ENCODE data around the gene GTF2I. TPM values are rescaled to one million over a fixed set of nuclear protein-coding genes. Genes with fewer than 3 reads are reported as not detected.

The GTF2I gene
- total RNA-seq, 2 experiments from 2014 or later, result 105 to 109 TPM

- DNase-seq, result peak in 8 of 14 experiments; percentile 2 to 72 (median 39)
- Mint-ChIP-seq H3K4me3 (peak overlapping the region; percentile 83), H3K4me1 (ENCODE audit: low read depth) (peaks cover 20% of the 10 kb centered on the region), H3K27ac (peak overlapping the region; percentile 83), H3K27me3 (no peaks in the 10 kb centered on the region), H3K9me3 (no peaks in the 10 kb centered on the region), H3K36me3 (ENCODE audit: low read depth) (no peaks in the 10 kb centered on the region)
- H3K9me3 ChIP-seq (ENCODE audit: control insufficient read depth in 1 of 2, insufficient read depth in 1 of 2, low read length in 2 of 2), result no peaks in the 10 kb centered on the region
- ChIA-PET POLR2A (interaction anchor here (2.5 kb wide), 1 partner anchor 40 kb away, joined by 11 read pairs; the partner anchor contains the start of gene GTF2I), CTCF (no interaction called here)
- H3K27ac ChIP-seq (ENCODE audit: low read depth in 1 of 2, low read length in 2 of 2), result peak overlapping the region in 1 of 2 donors; percentile 10
- H3K36me3 ChIP-seq (ENCODE audit: insufficient read depth, low read length), result no peaks in the 10 kb centered on the region
- peak; percentile 65 for ATAC-seq (ENCODE audit: poor library complexity)
- intact Hi-C loops (cut with DNase I, micrococcal nuclease), result no loop called here
- no peak overlapping the region for H3K4me3 ChIP-seq (ENCODE audit: low read length)
- H3K27me3 ChIP-seq (ENCODE audit: control insufficient read depth in 1 of 2, insufficient read depth in 2 of 2, low read length in 2 of 2), result no peaks in the 10 kb centered on the region
- TF ChIP-seq CTCF (IDR thresholded peaks at IDR 0.05), result no peak
- H3K4me1 ChIP-seq (ENCODE audit: insufficient read depth, low read length), result peaks cover 22% of the 10 kb centered on the region
These were observed 40.3 kb upstream of the GTF2I start for GRCh38 chr7:74617180-74617744.

- intact Hi-C loops (cut with DNase I, micrococcal nuclease), result no loop called here
- H3K27me3 ChIP-seq (ENCODE audit: control insufficient read depth in 1 of 2, insufficient read depth in 2 of 2, low read length in 2 of 2), result no peaks in the 10 kb centered on the region
- no peak overlapping the region for H3K27ac ChIP-seq (ENCODE audit: low read depth in 1 of 2, low read length in 2 of 2)
- H3K36me3 ChIP-seq (ENCODE audit: insufficient read depth, low read length), result no peaks in the 10 kb centered on the region
- H3K4me1 Mint-ChIP-seq (ENCODE audit: low read depth), result peaks cover 20% of the 10 kb centered on the region
- no peak overlapping the region for H3K27ac Mint-ChIP-seq
- CTCF ChIA-PET, result no interaction called here
- no peaks in the 10 kb centered on the region for H3K27me3 Mint-ChIP-seq
- peaks cover 22% of the 10 kb centered on the region for H3K4me1 ChIP-seq (ENCODE audit: insufficient read depth, low read length)
- no peak for ATAC-seq (ENCODE audit: poor library complexity)
- POLR2A ChIA-PET, result no interaction called here
- H3K36me3 Mint-ChIP-seq (ENCODE audit: low read depth), result no peaks in the 10 kb centered on the region
- DNase-seq, result no peak
- H3K4me3 Mint-ChIP-seq, result no peak overlapping the region
- no peaks in the 10 kb centered on the region for H3K9me3 ChIP-seq (ENCODE audit: control insufficient read depth in 1 of 2, insufficient read depth in 1 of 2, low read length in 2 of 2)
- no peaks in the 10 kb centered on the region for H3K9me3 Mint-ChIP-seq
- no peak for TF ChIP-seq CTCF (IDR thresholded peaks at IDR 0.05)
- H3K4me3 ChIP-seq (ENCODE audit: low read length), result no peak overlapping the region
These were observed 38.2 kb upstream of the GTF2I start for GRCh38 chr7:74619235-74619860.

GRCh38 chr7:74622228-74622749 lies 35.2 kb upstream of the GTF2I start:
- no peaks in the 10 kb centered on the region for H3K27me3 ChIP-seq (ENCODE audit: control insufficient read depth in 1 of 2, insufficient read depth in 2 of 2, low read length in 2 of 2)
- Mint-ChIP-seq H3K27ac (no peak overlapping the region), H3K9me3 (no peaks in the 10 kb centered on the region), H3K27me3 (no peaks in the 10 kb centered on the region), H3K4me3 (no peak overlapping the region), H3K36me3 (ENCODE audit: low read depth) (no peaks in the 10 kb centered on the region), H3K4me1 (ENCODE audit: low read depth) (peaks cover 8% of the 10 kb centered on the region)
- intact Hi-C loops (cut with DNase I, micrococcal nuclease), result no loop called here
- H3K4me1 ChIP-seq (ENCODE audit: insufficient read depth, low read length), result peaks cover 9% of the 10 kb centered on the region
- CTCF ChIA-PET, result interaction anchor here (0.6 kb wide), 1 partner anchor 417 kb away, joined by 3 read pairs; no protein-coding TSS in a partner anchor
- no peak for TF ChIP-seq CTCF (IDR thresholded peaks at IDR 0.05)
- ATAC-seq (ENCODE audit: poor library complexity) (no peak), DNase-seq (no peak)
- no peak overlapping the region for H3K27ac ChIP-seq (ENCODE audit: low read depth in 1 of 2, low read length in 2 of 2)
- H3K4me3 ChIP-seq (ENCODE audit: low read length), result no peak overlapping the region
- POLR2A ChIA-PET, result no interaction called here
- no peaks in the 10 kb centered on the region for H3K9me3 ChIP-seq (ENCODE audit: control insufficient read depth in 1 of 2, insufficient read depth in 1 of 2, low read length in 2 of 2)
- H3K36me3 ChIP-seq (ENCODE audit: insufficient read depth, low read length), result no peaks in the 10 kb centered on the region

Data from CD4-positive, alpha-beta T cell (primary cell).